C1 segment of cervical spinal cord (tissue), 14 donors: ENCODE results near the gene SYT8.
A peak's percentile ranks its signal among the peaks of the same experiment; 100 is the strongest.
"Not testable (repeated sequence)": the region's sequence is repeated elsewhere in the genome, so short reads cannot be mapped to it uniquely, and the experiment has no call there.

Experiments
- DNase-seq, 14 donors: peaks; one replicate each; lab custom pipeline; 2025; lab: John Stamatoyannopoulos, UW

The SYT8 gene

GRCh38 chr11:1872267-1872985, 37.6 kb downstream of the SYT8 start:
- no peak for DNase-seq

- DNase-seq = no peak
Measured at GRCh38 chr11:1873048-1873812, 38.4 kb downstream of the SYT8 start.

- not testable (repeated sequence) for DNase-seq
Measured at GRCh38 chr11:1873813-1874150, 39.0 kb downstream of the SYT8 start.

- DNase-seq = not testable (repeated sequence)
Measured at GRCh38 chr11:1874441-1875092, 39.8 kb downstream of the SYT8 start.

GRCh38 chr11:1875093-1875850, 40.5 kb downstream of the SYT8 start:
- no peak for DNase-seq

GRCh38 chr11:1875851-1876301, 41.1 kb downstream of the SYT8 start:
- DNase-seq = not testable (repeated sequence)

GRCh38 chr11:1876361-1877063, 41.7 kb downstream of the SYT8 start:
- no peak for DNase-seq

GRCh38 chr11:1877211-1878136, 42.7 kb downstream of the SYT8 start:
- peak in 1 of 14 donors; percentile 50 for DNase-seq

GRCh38 chr11:1878137-1879031, 43.6 kb downstream of the SYT8 start:
- no peak for DNase-seq

GRCh38 chr11:1879342-1879940, 44.7 kb downstream of the SYT8 start:
- DNase-seq = no peak

- no peak for DNase-seq
Measured at GRCh38 chr11:1879941-1880720, 45.3 kb downstream of the SYT8 start.

GRCh38 chr11:1880746-1881441, 46.1 kb downstream of the SYT8 start:
- no peak for DNase-seq

GRCh38 chr11:1881442-1882264, 46.9 kb downstream of the SYT8 start:
- DNase-seq = no peak

GRCh38 chr11:1882265-1883238, 47.8 kb downstream of the SYT8 start:
- DNase-seq = peak in 8 of 14 donors; percentile 13 to 71 (median 42)
